ENCODE measurements around the gene BACH2.

BACH2 gene

DNA sequence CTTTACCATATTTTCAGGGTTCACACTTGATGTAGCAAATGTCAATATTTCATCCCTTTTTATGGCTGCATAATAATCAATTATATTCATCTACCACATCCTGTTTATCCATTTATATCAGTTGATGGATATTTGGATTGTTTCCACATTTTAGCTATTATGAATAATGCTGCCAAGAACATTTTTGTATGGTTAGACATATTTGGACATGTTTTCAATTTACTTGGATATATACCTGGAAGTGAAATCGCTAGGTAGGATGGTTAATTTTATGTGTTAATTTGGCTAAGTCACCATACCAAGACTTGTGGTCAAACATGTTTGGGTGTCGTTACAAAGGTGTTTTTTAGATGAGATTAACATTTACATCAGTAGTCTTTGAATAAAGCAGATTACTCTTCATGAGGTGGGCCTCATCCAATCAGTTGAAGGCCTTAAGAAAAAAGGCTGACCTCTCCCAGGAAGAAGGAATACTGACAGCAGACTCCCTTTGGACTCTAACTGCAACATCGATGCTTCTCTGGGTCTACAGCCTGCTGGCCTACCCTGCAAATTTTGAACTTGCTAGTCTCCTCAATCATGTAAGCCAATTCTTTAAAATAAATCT is 196.5 kb downstream of the BACH2 start:
- Histone ChIP-seq H2AK5ac (ENCODE audit: low read depth, low read length) (no peak overlapping the region), H3K27ac (replicated peaks; ENCODE audit: low read length) (no peak overlapping the region)

DNA sequence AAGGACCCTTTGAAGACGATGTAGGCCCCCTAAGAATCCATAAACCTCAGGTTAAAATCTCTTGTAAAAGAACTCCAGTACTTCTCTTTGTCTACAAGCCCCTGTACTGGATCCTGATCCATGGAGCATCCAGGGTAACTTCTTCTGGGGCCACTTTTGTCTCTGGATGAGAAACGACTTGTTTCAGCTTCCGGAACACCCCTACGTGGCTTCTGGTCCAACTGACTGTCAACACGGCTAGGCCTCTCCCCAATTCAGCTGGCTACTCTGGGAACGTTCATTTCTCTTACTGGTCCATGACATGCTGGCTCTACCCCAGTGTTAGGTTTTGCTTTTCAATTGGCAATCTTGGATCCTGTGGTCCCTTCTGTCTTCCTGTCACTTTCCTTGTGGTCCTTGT is 198.0 kb downstream of the BACH2 start:
- Histone ChIP-seq H2BK5ac (ENCODE audit: low read length) (no peak overlapping the region), H2BK120ac (ENCODE audit: low read depth, low read length) (no peak overlapping the region), H3K79me1 (ENCODE audit: low read depth, low read length) (no peaks in the 10 kb centered on the region), H2BK15ac (ENCODE audit: low read length) (no peak overlapping the region), H3K9ac (ENCODE audit: low read depth, low read length, poor library complexity) (no peak overlapping the region), H2AFZ (ENCODE audit: low read length) (no peak overlapping the region), H3K4ac (ENCODE audit: low read length) (no peak overlapping the region), H3K27me3 (ENCODE audit: control insufficient read depth in 3 of 3, insufficient read depth in 3 of 3, low read depth in 1 of 3, low read length in 3 of 3) (no peaks in the 10 kb centered on the region), H3K18ac (ENCODE audit: low read length) (no peak overlapping the region), H3K14ac (ENCODE audit: low read length) (no peak overlapping the region), H3K23ac (ENCODE audit: low read depth, low read length, poor library complexity) (no peak overlapping the region), H4K8ac (ENCODE audit: low read depth, low read length) (no peak overlapping the region), H3K27ac (replicated peaks; ENCODE audit: low read length) (no peak overlapping the region), H3K36me3 (replicated peaks in 1 of 2; ENCODE audit: control insufficient read depth in 2 of 2, insufficient read depth in 2 of 2, low read length in 2 of 2) (no peaks in the 10 kb centered on the region), H2AK5ac (ENCODE audit: low read depth, low read length) (no peak overlapping the region), H2BK12ac (ENCODE audit: low read length) (no peak overlapping the region), H3K4me2 (ENCODE audit: insufficient read depth, low read length, poor library complexity, severe bottlenecking) (no peak overlapping the region), H3K4me1 (ENCODE audit: control insufficient read depth in 2 of 2, insufficient read depth in 1 of 2, low read depth in 1 of 2, low read length in 2 of 2) (peaks cover 0 to 5% of the 10 kb centered on the region in 2 donors), H3K9me3 (replicated peaks in 1 of 2; ENCODE audit: control insufficient read depth in 2 of 2, insufficient read depth in 1 of 2, low read depth in 1 of 2, low read length in 2 of 2) (peaks cover 0 to 8% of the 10 kb centered on the region in 2 donors), H4K91ac (ENCODE audit: low read depth, low read length, poor library complexity) (no peak overlapping the region), H3K4me3 (ENCODE audit: low read length in 2 of 2) (no peak overlapping the region)
- no peak for DNase-seq (ENCODE audit: low spot score)
- no CpG with 5 or more reads among the region's 6 CpGs for WGBS, 2 donors (ENCODE audit: extremely low coverage in 2 of 2, insufficient read length in 2 of 2, insufficient replicate concordance in 1 of 2)

More for the DNA sequence above, 196.5 kb downstream of the BACH2 start:
- Histone ChIP-seq H4K91ac (ENCODE audit: low read depth, low read length, poor library complexity) (no peak overlapping the region), H2BK15ac (ENCODE audit: low read length) (no peak overlapping the region), H3K4me3 (ENCODE audit: low read length in 2 of 2) (no peak overlapping the region), H4K8ac (ENCODE audit: low read depth, low read length) (no peak overlapping the region), H3K9me3 (replicated peaks in 1 of 2; ENCODE audit: control insufficient read depth in 2 of 2, insufficient read depth in 1 of 2, low read depth in 1 of 2, low read length in 2 of 2) (peaks cover 0 to 8% of the 10 kb centered on the region in 2 donors), H3K36me3 (replicated peaks in 1 of 2; ENCODE audit: control insufficient read depth in 2 of 2, insufficient read depth in 2 of 2, low read length in 2 of 2) (peaks cover 0 to 3% of the 10 kb centered on the region in 2 donors), H2BK120ac (ENCODE audit: low read depth, low read length) (no peak overlapping the region), H3K4ac (ENCODE audit: low read length) (no peak overlapping the region), H3K14ac (ENCODE audit: low read length) (no peak overlapping the region), H3K4me2 (ENCODE audit: insufficient read depth, low read length, poor library complexity, severe bottlenecking) (no peak overlapping the region), H2BK12ac (ENCODE audit: low read length) (no peak overlapping the region), H2BK5ac (ENCODE audit: low read length) (no peak overlapping the region), H3K79me1 (ENCODE audit: low read depth, low read length) (no peaks in the 10 kb centered on the region), H3K4me1 (ENCODE audit: control insufficient read depth in 2 of 2, insufficient read depth in 1 of 2, low read depth in 1 of 2, low read length in 2 of 2) (peaks cover 0 to 5% of the 10 kb centered on the region in 2 donors), H3K9ac (ENCODE audit: low read depth, low read length, poor library complexity) (no peak overlapping the region), H3K18ac (ENCODE audit: low read length) (no peak overlapping the region), H3K23ac (ENCODE audit: low read depth, low read length, poor library complexity) (no peak overlapping the region), H2AFZ (ENCODE audit: low read length) (no peak overlapping the region), H3K27me3 (ENCODE audit: control insufficient read depth in 3 of 3, insufficient read depth in 3 of 3, low read depth in 1 of 3, low read length in 3 of 3) (no peaks in the 10 kb centered on the region)
- no CpG with 5 or more reads among the region's 3 CpGs for WGBS, 2 donors (ENCODE audit: extremely low coverage in 2 of 2, insufficient read length in 2 of 2, insufficient replicate concordance in 1 of 2)
- DNase-seq (ENCODE audit: low spot score) = no peak

DNA sequence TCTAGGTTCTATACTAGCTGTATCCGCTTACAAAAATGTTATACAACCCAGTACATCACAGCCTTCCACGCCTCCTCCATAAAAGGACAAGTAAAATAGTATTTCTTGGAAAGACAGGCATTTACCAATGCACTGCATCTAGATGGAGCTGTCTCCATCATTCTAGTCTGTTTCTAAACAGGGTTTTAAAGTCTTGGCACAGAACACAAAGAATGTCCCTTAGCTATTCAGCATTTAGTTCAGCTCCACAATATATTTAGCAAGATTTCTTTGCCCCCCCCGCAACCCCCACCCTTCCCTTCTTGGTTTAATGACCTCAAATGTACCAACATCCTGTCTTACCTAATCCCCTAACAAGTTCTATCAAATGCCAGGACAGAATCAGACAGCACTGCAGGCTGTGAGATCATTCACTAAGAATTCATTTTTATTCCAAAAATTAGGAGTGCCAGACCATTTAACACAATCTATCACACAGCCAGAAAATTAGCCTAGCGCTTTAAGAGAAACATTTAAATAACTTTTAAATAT is 198.6 kb downstream of the BACH2 start:
- WGBS, 2 donors (ENCODE audit: extremely low coverage in 2 of 2, insufficient read length in 2 of 2, insufficient replicate concordance in 1 of 2) = no CpG with 5 or more reads among the region's 4 CpGs
- H3K27me3 ChIP-seq (ENCODE audit: control insufficient read depth in 3 of 3, insufficient read depth in 3 of 3, low read depth in 1 of 3, low read length in 3 of 3) = no peaks in the 10 kb centered on the region
- no peak overlapping the region for H2AFZ ChIP-seq (ENCODE audit: low read length)
- no peak overlapping the region for H3K4me2 ChIP-seq (ENCODE audit: insufficient read depth, low read length, poor library complexity, severe bottlenecking)
- DNase-seq (ENCODE audit: low spot score) = no peak
- no peak overlapping the region for H3K4ac ChIP-seq (ENCODE audit: low read length)
- H3K14ac ChIP-seq (ENCODE audit: low read length) = no peak overlapping the region
- H3K4me3 ChIP-seq (ENCODE audit: low read length in 2 of 2) = no peak overlapping the region
- no peaks in the 10 kb centered on the region for H3K79me1 ChIP-seq (ENCODE audit: low read depth, low read length)
- peaks cover 0 to 5% of the 10 kb centered on the region in 2 donors for H3K4me1 ChIP-seq (ENCODE audit: control insufficient read depth in 2 of 2, insufficient read depth in 1 of 2, low read depth in 1 of 2, low read length in 2 of 2)
- no peak overlapping the region for H3K18ac ChIP-seq (ENCODE audit: low read length)
- no peak overlapping the region for H2BK5ac ChIP-seq (ENCODE audit: low read length)
- no peaks in the 10 kb centered on the region for H3K36me3 ChIP-seq (replicated peaks in 1 of 2; ENCODE audit: control insufficient read depth in 2 of 2, insufficient read depth in 2 of 2, low read length in 2 of 2)
- H3K9me3 ChIP-seq (replicated peaks in 1 of 2; ENCODE audit: control insufficient read depth in 2 of 2, insufficient read depth in 1 of 2, low read depth in 1 of 2, low read length in 2 of 2) = peaks cover 0 to 6% of the 10 kb centered on the region in 2 donors
- no peak overlapping the region for H2AK5ac ChIP-seq (ENCODE audit: low read depth, low read length)
- no peak overlapping the region for H2BK120ac ChIP-seq (ENCODE audit: low read depth, low read length)
- H4K8ac ChIP-seq (ENCODE audit: low read depth, low read length) = no peak overlapping the region
- H3K9ac ChIP-seq (ENCODE audit: low read depth, low read length, poor library complexity) = no peak overlapping the region
- no peak overlapping the region for H2BK15ac ChIP-seq (ENCODE audit: low read length)
- no peak overlapping the region for H4K91ac ChIP-seq (ENCODE audit: low read depth, low read length, poor library complexity)
- no peak overlapping the region for H2BK12ac ChIP-seq (ENCODE audit: low read length)
- no peak overlapping the region for H3K23ac ChIP-seq (ENCODE audit: low read depth, low read length, poor library complexity)
- H3K27ac ChIP-seq (replicated peaks; ENCODE audit: low read length) = no peak overlapping the region

DNA sequence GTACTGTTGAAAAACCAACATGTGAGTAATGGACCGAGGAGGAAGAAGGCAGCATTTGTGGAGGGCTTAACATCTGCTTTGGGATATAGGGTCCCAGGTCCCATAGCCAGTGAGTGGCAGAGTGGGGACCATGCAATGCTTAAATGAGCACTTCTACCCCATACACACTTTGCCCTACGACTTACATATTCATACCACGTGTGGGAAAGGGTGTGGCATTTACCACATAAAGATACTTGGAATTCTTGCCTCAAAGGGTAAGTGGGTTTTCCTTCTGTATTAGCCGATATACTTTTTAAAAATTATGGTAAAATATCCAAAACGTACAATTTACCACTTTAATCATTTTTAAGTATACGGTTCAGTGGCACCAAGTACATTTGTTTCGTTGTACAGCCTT is 199.3 kb downstream of the BACH2 start:
- no peak overlapping the region for H4K8ac ChIP-seq (ENCODE audit: low read depth, low read length)
- no peak overlapping the region for H2BK120ac ChIP-seq (ENCODE audit: low read depth, low read length)
- H2BK5ac ChIP-seq (ENCODE audit: low read length) = no peak overlapping the region
- H3K27ac ChIP-seq (replicated peaks; ENCODE audit: low read length) = no peak overlapping the region
- H3K4me3 ChIP-seq (ENCODE audit: low read length in 2 of 2) = no peak overlapping the region
- H3K18ac ChIP-seq (ENCODE audit: low read length) = no peak overlapping the region
- no peak overlapping the region for H2AK5ac ChIP-seq (ENCODE audit: low read depth, low read length)
- H3K4me2 ChIP-seq (ENCODE audit: insufficient read depth, low read length, poor library complexity, severe bottlenecking) = no peak overlapping the region
- H2AFZ ChIP-seq (ENCODE audit: low read length) = no peak overlapping the region
- H3K9me3 ChIP-seq (replicated peaks in 1 of 2; ENCODE audit: control insufficient read depth in 2 of 2, insufficient read depth in 1 of 2, low read depth in 1 of 2, low read length in 2 of 2) = peaks cover 0 to 5% of the 10 kb centered on the region in 2 donors
- H3K4me1 ChIP-seq (ENCODE audit: control insufficient read depth in 2 of 2, insufficient read depth in 1 of 2, low read depth in 1 of 2, low read length in 2 of 2) = peaks cover 0 to 5% of the 10 kb centered on the region in 2 donors
- no peak overlapping the region for H2BK12ac ChIP-seq (ENCODE audit: low read length)
- H3K79me1 ChIP-seq (ENCODE audit: low read depth, low read length) = no peaks in the 10 kb centered on the region
- H3K36me3 ChIP-seq (replicated peaks in 1 of 2; ENCODE audit: control insufficient read depth in 2 of 2, insufficient read depth in 2 of 2, low read length in 2 of 2) = no peaks in the 10 kb centered on the region
- H3K23ac ChIP-seq (ENCODE audit: low read depth, low read length, poor library complexity) = no peak overlapping the region
- H4K91ac ChIP-seq (ENCODE audit: low read depth, low read length, poor library complexity) = no peak overlapping the region
- H3K14ac ChIP-seq (ENCODE audit: low read length) = no peak overlapping the region
- no peak overlapping the region for H2BK15ac ChIP-seq (ENCODE audit: low read length)
- no peak overlapping the region for H3K4ac ChIP-seq (ENCODE audit: low read length)
- DNase-seq (ENCODE audit: low spot score) = no peak
- H3K27me3 ChIP-seq (ENCODE audit: control insufficient read depth in 3 of 3, insufficient read depth in 3 of 3, low read depth in 1 of 3, low read length in 3 of 3) = no peaks in the 10 kb centered on the region
- no peak overlapping the region for H3K9ac ChIP-seq (ENCODE audit: low read depth, low read length, poor library complexity)
- no CpG with 5 or more reads among the region's 7 CpGs for WGBS, 2 donors (ENCODE audit: extremely low coverage in 2 of 2, insufficient read length in 2 of 2, insufficient replicate concordance in 1 of 2)
